NCI-H748 (cell line): ENCODE results near the gene LRRC46.
A peak's percentile ranks its signal among the peaks of the same experiment; 100 is the strongest.

Experiments used
- DNase-seq: peaks from one replicate; lab custom pipeline; 2025; ENCODE audit not compliant: unreplicated experiment; lab: John Stamatoyannopoulos, UW

Gene LRRC46

DNA sequence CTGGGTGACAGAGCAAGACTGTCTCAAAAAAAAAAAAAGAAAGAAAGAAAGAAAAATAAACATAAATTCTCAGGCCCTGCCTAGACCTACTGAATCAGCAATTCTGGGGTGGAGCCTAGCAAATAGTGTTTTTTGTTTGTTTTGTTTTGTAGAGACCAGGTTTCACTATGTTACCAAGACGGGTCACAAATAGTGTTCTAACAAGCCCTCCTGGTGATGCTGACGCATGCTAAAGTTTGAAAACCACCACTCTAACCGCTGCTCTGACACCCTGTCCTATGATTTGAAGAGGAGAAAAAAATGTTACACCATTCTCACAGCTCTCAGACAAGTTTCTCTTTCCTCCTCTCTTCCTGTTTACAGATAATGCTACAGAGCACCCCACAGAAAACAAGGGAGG lies 1.6 kb upstream of the LRRC46 start:
- no peak for DNase-seq

- DNase-seq: no peak
These were observed 971 bp upstream of the LRRC46 start for GRCh38 chr17:47830396-47831002.

- no peak for DNase-seq
These were observed 461 bp downstream of the LRRC46 start for GRCh38 chr17:47831934-47832327.

GRCh38 chr17:47834756-47835155 lies 3.3 kb downstream of the LRRC46 start:
- no peak for DNase-seq

DNA sequence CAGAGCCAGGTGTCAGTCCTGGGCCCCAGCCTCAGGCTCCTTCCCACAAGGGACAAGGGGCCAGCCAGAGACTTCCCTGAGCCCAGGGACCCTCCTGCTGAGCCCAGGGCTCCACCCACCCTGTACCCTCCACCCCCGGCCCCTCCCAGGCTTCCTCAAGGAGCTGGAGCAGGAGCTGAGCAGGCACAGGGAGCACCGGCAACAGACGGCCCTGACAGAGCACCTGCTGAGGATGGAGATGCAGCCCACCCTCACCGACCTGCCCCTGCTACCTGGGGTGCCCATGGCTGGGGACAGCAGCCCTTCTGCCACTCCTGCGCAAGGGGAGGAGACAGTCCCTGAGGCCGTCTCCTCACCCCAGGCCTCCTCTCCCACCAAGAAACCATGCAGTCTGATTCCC lies 5.1 kb downstream of the LRRC46 start:
- DNase-seq: no peak

DNA sequence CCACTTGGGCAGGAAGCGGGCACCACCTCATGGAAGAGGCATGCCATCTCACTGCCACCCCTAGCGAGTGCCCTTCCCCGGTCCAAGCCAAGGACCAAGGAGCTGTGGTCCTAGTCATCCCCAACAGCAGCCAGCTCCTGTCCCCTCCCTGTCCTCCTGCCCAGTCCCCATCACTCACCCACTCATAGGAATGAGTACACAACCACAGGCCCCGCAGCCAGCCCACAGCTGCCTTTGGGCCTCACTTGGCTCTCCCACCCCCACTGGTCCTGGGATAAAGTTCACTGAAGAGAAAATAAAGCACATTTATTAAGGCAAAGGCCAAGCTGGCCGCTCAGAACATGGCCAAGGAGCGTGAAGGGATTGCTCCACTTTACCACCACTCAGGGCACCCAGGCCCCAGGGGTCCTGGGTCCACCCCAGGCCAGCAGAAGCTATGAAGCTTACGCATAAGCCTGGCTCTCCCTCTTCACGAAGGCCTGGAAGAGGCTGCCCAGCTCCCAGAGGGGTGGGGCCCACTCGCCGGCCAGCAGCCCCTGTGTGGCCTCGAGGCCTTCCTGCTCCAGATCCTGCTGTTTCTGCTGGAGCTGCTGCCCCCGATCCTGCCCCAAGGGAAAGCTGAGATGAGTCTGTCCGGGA lies 6.0 kb downstream of the LRRC46 start:
- no peak for DNase-seq

DNA sequence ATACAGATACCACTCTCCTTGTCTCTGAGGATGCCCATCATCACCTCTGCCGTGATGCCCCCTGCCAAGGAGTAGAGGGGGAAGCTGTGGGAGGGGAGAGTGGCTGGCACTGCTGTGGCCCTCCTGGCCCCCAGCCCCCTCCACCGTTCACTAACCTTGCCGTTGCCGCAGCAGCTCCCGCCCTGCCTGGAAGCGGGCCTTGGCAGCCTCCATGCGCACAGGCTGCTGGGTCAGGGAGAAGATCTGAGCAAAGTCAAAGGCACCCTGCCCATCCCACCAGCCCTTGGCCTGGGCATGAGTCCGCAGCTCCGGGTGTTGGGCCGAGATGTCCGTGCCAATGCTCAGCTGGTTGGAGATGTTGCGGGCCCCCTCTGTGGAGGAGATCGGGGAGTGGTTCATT lies 7.2 kb downstream of the LRRC46 start:
- no peak for DNase-seq

DNA sequence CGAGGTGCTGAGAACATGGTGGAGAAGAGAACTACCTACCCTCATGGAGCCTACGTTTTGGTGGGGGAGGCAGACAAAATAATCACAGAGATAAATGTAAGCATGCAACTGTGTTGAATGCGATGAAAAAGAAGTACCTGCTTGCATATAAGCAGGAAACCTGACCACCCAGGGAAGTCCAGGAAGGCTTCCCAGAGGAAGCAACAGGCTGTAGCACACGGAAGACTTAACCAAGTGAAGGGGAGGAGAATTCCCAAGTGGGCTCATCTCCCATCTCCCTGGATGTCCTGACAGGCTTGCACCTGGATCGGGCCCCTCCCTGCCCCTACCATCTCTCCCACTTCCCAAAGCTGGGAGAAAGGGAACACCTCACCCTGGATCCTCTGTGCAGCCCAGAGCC lies 7.6 kb downstream of the LRRC46 start:
- no peak for DNase-seq

GRCh38 chr17:47840001-47840741 lies 8.7 kb downstream of the LRRC46 start:
- DNase-seq: peak; percentile 37

GRCh38 chr17:47840742-47841487 lies 9.4 kb downstream of the LRRC46 start, which contains the start of gene SCRN2:
Gene SCRN2, minus strand, starts transcription at chr17:47841273. Its CDS starts 430 bp downstream, at chr17:47840843.
- DNase-seq: peak; percentile 87

GRCh38 chr17:47841488-47842291 lies 10.2 kb downstream of the LRRC46 start:
- DNase-seq: peak; percentile 18

- no peak for DNase-seq
These were observed 11.9 kb downstream of the LRRC46 start for GRCh38 chr17:47843391-47843730.

DNA sequence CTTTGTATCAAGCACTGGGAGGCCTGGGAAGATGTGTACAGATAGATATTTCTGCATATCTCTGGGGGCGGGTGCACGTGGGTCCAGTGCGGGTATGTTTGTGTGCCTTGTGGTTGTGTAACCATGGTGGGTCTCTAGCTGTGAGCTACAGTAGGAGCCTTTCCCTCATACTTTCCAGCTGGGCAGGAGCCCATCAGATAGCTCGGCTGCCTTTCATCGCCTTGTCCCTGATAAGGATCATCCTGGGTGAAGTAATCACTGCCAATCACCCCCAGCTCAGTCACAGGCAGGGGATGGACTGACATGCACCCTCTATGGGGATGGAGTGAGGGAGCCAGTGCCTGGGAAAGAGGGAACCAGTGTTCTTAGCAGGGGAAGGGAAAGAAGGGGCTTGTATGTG lies 12.8 kb downstream of the LRRC46 start:
- DNase-seq: no peak

- DNase-seq: peak; percentile 3
These were observed 13.6 kb downstream of the LRRC46 start for GRCh38 chr17:47844814-47845715.

DNA sequence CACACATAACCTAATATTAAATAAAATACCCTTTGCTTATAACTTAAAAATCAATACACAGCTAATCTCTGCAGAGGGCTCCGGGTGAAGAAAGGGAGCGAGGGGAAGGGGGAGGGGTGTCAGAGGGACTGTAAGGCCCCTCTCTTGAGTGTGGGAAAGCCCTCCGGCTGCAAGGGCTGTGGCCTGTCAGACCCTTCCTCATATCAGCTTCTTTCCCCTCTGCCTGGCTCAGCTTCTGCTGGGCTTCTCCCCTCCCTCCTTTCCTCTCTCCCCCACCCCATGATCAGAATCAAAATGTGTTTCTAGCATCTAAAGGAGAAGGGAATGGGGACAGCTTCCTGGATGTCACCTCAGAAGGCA lies 14.2 kb downstream of the LRRC46 start:
- DNase-seq: no peak

DNA sequence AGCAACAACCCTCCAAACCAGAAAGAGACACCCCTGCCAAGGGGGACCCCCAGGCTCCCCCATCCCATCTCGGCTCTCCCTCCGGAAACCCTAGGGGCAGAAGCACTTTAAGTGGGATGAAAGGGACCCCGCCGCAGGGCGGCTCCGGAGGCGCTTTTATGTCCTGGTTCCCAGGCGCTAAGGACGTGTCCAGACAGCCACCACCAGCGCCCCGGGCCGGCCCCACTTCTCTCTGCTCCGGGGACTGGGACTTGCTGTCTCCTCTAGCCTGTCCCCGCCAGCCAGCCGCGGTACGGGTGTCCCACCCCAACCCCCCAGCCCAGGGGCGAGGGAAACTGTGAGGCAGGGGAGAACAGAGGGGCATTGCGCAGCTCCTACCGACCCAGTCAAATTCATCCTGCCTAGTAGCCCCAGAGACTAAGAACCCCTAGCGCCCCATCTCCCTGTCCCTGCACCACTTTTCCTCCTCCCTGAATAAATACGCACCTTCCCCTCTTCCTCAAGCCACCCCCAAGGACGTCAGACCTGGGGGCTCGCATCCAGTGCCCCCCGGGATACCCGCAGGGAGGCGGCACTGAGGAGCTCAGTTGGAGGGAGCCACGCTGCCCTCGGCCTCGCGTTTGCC lies 15.4 kb downstream of the LRRC46 start:
- peak; percentile 29 for DNase-seq

- no peak for DNase-seq
These were observed 16.1 kb downstream of the LRRC46 start for GRCh38 chr17:47847341-47848197.

GRCh38 chr17:47848198-47848513 lies 16.7 kb downstream of the LRRC46 start:
- no peak for DNase-seq

- DNase-seq: no peak
These were observed 18.9 kb downstream of the LRRC46 start for GRCh38 chr17:47850373-47850691.
